Liver (tissue), 3 donors: Measurements from ENCODE around the gene DOK5.

Experiments used
- CTCF ChIP-seq: fragments of 150-350 bp; IDR thresholded peaks from 2 replicates; pipeline ENCODE4 v1.5.1; 2017; ENCODE audit warnings: improper control_type of control experiment, low read depth, low read length; ENCODE audit not compliant: missing input control
- EGR1 ChIP-seq, 2 donors: IDR thresholded peaks; 2 replicates each; pipeline ENCODE4 v1.6.1; 2016 to 2018; ENCODE audit warnings: antibody characterized with exemption in 2 of 2, low read depth in 2 of 2
- FOXA1 ChIP-seq: IDR thresholded peaks from 2 replicates; pipeline ENCODE4 v1.6.1; 2016; ENCODE audit warnings: antibody characterized with exemption
- GABPA ChIP-seq, 2 donors: IDR thresholded peaks in 1 of 2; conservative IDR thresholded peaks in 1 of 2; 2 replicates each; pipeline ENCODE4 v1.6.1; 2016; ENCODE audit warnings: antibody characterized with exemption in 2 of 2, mild to moderate bottlenecking in 1 of 2, moderate library complexity in 1 of 2
- HNF4A ChIP-seq, 2 donors: conservative IDR thresholded peaks; 2 replicates each; pipeline ENCODE4 v1.6.1; 2016; ENCODE audit warnings: antibody characterized with exemption in 2 of 2, mild to moderate bottlenecking in 2 of 2
- JUND ChIP-seq, 2 donors: IDR thresholded peaks; 2 replicates each; pipeline ENCODE4 v1.6.1; 2016; ENCODE audit warnings: antibody characterized with exemption in 2 of 2
- MAX ChIP-seq: IDR thresholded peaks from 2 replicates; pipeline ENCODE4 v1.6.1; 2016; ENCODE audit warnings: antibody characterized with exemption
- NR2F2 ChIP-seq: IDR thresholded peaks from 2 replicates; pipeline ENCODE4 v1.6.1; 2016; ENCODE audit warnings: antibody characterized with exemption
- RAD21 ChIP-seq, 2 donors: IDR thresholded peaks; 2 replicates each; pipeline ENCODE4 v1.6.1; 2016; ENCODE audit warnings: antibody characterized with exemption in 2 of 2, mild to moderate bottlenecking in 2 of 2
- REST ChIP-seq: IDR thresholded peaks from 2 replicates; pipeline ENCODE4 v1.6.1; 2016; ENCODE audit warnings: antibody characterized with exemption, mild to moderate bottlenecking
- RXRA ChIP-seq, 2 donors: IDR thresholded peaks; 2 replicates each; pipeline ENCODE4 v1.6.1; 2017 to 2018; ENCODE audit warnings: antibody characterized with exemption in 2 of 2, mild to moderate bottlenecking in 1 of 2
- SP1 ChIP-seq: IDR thresholded peaks from 2 replicates; pipeline ENCODE4 v1.6.1; 2018; ENCODE audit warnings: antibody characterized with exemption, mild to moderate bottlenecking
- TAF1 ChIP-seq: conservative IDR thresholded peaks from 2 replicates; pipeline ENCODE4 v1.6.1; 2016; ENCODE audit warnings: antibody characterized with exemption, mild to moderate bottlenecking
- YY1 ChIP-seq: IDR thresholded peaks from 2 replicates; pipeline ENCODE4 v1.6.1; 2016; ENCODE audit warnings: antibody characterized with exemption, mild to moderate bottlenecking
- donor health status: healthy.
- donor health status: healthy.

- TF ChIP-seq CTCF (no peak), MAX (no peak), TAF1 (no peak), HNF4A (conservative IDR thresholded peaks at IDR 0.05) (no peak), EGR1 (IDR thresholded peaks at IDR 0.05; ENCODE audit: low read depth in 2 of 2) (no peak), SP1 (no peak), REST (no peak), YY1 (no peak), RAD21 (IDR thresholded peaks at IDR 0.05) (no peak), FOXA1 (no peak), RXRA (IDR thresholded peaks at IDR 0.05) (no peak), NR2F2 (no peak), GABPA (IDR thresholded peaks at IDR 0.05 in 1 of 2, conservative IDR thresholded peaks at IDR 0.05 in 1 of 2) (no peak), JUND (IDR thresholded peaks at IDR 0.05) (no peak)
Observed at GRCh38 chr20:54485631-54486030, 10.2 kb downstream of the DOK5 start.
